HG03432 (cell line): ENCODE measurements around the gene C1orf87.
"Not testable (repeated sequence)": the region's sequence is repeated elsewhere in the genome, so short reads cannot be mapped to it uniquely, and the experiment has no call there.

Experiments used
- ATAC-seq: cut with Tn5 transposase; IDR thresholded peaks from one replicate; pipeline ENCODE4 v1.9.1; 2021; ENCODE audit warnings: mild to moderate bottlenecking, moderate library complexity; ENCODE audit not compliant: unreplicated experiment

C1orf87 gene

DNA sequence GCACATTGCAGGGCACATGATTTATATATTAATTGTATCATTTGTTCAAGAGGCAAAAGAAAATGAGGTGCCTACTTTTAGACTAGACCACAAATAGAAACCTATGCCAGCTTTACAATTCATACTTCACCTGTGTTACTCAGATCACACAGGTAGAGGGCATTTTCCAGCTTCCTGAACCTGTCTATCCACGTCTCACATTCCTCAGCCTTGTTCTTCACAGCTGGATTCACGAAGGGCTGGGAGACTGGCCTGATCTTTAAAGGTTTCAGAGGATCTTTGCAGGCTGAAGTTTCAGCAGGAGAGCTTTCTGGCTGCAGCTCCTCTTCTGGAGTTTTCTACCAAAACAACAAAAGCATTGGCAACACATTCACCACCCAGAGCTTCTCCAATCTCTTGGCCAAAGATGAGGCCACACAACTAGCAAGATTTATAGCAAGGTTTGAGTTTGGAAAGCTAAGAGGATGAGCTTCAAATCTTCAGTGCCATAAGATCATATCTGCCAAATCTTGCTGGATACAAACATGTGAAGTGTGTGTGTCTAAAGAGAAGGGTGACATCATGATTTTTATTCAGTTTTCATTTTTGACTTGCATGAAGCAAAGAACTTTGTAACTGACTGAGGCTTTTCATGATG is 76.0 kb downstream of the C1orf87 start:
- no peak for ATAC-seq

DNA sequence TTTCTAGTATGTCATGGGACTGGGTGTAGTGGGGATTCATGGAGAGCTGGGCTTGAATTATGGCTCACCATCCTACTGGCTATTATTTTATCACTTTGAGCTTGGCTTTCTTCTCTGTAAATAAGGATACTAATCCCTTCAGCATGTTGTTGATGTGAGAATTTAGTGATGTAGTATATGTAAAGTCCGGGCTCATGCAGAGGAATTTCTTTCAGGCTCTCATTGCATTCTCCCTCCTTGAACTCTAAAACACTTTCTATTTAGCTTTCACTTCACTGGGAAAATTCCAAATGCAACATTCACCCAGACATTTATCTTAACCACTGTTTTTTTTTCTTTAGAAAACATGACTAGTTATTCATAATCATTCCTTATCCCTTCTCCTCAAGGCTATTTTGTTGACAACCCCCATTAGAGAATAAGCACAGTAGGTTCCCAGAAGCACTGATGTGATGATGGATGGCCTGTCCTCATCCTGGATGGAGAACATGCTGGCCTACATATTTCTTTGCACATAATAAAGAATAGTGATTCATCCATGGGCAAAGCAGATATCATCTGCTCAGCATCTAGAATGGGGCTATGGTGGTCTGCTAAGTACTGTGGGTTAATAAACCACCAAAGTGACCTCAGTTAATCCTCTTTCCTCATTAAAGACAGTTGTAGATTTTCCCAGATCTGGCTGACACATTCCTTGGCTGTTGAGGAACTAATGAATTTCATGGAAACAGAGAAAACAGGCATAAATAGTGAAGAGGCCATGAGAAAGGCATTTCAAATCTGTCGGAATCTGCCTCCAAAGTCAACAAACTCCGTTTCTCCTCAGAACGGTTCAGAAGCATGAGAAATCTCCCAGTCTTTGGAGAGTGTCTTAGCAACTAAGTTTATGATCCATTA is 79.0 kb downstream of the C1orf87 start:
- ATAC-seq = no peak

DNA sequence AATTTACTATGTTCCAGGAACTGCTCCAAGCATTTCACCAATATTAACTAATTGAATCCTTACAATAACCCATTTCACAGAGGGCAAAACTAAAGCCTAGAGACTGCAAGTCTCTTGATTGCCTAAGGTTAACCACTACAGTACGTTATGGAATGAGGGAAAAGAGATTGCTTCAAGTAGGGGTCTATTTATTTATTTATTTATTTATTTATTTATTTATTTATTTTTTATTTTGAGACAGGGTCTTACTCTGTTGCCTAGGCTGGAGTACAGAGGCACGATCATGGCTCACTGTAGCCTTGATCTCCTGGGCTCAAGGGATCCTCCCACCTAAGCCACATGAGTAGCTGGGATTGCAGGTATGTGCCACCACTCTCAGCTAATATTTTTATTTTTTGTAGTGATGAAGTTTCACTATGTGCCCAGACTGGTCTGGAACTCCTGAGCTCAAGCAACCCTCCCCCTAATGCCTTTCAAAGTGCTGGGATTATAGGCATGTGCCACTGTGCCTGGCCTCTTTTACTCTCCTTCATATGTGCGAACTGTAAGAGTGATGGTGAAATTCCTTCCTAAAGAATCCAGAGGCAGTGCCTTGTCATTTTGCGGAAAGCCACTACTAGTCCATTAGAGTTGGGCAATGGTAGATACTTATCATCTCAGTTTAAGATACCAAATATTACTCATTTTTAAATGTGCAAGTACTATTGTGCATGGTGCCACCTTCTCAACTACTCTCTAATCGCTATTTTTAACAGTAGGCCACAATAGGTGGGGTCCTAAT is 81.3 kb downstream of the C1orf87 start:
- no peak for ATAC-seq

DNA sequence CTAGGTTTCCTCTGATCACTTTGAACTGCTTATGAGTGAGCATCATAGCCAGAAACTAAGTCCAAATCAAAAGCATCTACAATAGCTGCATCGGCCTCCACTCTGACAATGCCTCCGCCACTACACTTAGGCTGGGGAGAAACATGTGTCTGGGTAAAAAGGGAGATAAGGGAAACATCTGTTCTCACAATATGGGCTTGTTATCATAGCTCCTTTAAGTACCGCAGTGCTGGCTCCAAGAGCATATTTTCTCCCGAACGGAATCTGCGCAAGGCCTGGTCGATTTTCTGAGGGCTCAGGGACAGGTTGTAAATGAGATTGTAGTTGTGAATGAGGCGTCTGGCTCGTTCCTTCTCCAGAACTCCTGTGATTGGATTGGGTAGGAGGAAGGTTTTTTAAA is 83.1 kb downstream of the C1orf87 start:
- ATAC-seq = no peak

DNA sequence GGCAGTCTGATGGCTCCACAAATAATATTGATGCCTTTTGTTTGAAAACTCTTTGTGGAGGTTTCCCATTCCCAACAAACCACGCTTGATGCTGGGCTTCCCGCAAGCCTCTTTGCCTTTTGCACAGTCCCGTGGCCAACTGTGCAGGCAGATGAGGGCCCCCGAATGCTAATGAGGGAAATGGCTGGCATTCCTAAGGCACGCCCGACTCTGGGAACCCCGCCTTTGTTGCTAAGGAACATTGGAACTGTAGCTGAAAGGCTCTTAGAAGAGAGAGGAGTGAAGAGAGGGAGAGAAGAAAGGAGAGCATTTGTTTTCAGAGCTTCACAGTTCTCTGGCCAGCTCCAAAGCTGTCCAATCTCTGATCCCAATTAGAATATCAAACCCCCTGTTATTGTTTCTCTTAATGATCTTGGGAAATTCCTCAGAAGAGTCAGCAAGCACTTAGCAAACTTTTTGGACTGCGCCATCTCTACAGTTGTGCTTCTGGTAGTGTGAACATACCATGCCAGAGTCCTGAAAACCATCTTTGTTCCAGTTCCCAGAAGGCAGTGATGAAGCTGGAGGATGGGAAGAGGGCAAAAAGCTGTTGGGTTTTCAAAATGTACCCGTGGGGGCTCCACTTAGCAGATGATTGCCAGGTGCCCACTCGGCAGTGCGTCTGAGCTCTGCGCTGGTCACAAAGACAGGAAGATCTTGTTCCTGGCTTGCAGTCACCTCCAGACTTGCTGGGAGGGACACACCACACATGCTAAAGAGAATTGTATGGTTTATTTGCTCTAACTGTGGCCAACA is 86.9 kb downstream of the C1orf87 start:
- no peak for ATAC-seq

DNA sequence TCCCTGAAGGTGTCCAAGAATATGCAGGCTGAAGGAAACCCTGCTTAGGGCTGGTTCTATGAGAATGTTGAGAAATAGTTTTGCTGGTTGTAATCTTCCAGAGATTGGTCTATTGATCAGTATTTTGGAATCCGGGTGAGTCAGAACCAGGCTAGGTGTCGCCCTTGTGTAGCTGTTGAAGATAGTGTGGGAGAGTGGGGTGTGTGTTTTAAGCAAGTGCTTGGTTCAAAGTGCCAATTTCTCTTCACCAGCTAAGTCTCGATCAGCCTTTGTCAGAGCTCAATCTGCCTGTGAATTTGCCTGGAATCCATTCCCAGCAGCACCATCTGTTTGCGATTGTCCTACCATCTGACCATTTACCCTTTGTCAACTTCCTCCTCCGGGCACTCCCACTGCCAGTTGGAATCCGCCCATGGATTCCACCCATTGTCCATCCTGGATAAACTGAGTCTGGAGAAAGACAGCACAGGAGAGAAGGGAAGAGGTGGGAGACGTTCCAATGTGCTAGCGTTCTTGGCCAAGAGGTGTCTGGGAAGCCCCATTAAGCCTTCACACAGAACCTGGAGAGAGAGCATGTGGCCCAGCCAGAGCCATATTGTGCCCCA is 87.6 kb downstream of the C1orf87 start:
- no peak for ATAC-seq

DNA sequence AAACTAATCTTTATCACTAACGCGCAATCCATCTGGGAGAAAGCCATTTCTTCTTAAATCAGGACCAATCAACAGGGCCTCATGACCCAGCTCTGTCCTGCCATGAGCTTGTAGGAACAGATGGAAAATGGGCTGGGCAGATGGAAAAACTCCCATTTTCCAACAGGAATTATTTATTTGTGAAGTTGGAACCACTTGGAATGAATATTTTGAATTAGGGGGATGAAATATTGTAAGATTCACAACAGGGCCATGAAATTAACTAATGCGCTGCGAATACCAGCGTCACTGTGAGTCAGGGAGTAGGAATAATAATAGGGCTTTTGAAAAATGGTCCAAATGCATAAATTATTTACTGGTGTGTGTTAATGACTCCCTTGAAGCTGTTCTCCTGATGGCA is 93.9 kb downstream of the C1orf87 start:
- no peak for ATAC-seq

DNA sequence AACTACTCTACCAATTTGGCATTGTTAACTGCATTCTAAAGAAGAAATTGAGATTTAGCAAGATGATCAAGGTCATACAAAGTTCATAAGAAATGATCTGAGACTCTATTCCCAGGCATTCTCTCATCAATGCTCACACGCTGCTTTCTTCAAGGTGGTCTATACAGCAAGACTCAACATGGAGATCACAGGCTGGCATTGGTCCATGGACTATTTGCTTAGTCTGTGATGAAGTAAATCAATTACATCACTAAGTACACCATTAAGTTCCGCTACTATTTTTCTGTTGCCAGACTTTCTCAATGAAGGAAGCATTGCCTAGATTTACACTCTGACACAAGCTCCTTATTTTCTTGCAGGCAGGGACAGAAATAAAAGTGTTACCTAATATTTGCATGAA is 95.1 kb downstream of the C1orf87 start:
- no peak for ATAC-seq

DNA sequence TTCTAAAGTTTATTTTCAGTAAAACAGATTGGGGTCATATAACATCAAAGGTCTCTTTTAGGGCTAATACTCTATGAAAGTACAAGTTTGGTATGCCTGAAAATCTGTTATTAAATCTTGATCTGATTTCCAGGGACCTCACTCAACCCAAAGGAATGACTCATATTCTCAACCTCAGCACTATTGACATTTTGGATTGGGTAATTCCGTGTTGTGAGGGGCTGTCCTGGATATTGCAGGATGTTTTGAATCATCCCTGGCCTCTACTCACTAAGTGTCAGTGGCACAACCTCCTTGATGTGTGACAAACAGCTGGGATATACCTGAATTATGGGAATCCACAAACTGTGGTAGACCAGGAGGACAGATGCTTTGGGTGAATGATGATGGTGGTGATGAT is 95.5 kb downstream of the C1orf87 start:
- no peak for ATAC-seq

DNA sequence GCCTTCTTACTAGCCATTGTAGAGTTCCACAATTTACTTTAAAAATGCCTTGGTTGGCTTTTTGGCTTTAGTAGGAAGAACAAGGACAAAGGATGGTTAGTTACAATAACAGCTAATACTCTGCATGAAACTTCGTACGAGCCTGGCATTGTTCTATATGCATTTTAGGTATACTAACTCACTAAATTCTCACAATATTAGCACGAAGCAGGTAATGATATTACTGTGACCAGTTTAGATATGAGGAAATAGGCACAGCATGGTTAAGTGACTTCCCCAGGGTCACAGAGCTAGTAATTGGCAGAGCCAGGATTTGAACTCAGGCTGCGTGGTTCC is 96.5 kb downstream of the C1orf87 start:
- no peak for ATAC-seq

DNA sequence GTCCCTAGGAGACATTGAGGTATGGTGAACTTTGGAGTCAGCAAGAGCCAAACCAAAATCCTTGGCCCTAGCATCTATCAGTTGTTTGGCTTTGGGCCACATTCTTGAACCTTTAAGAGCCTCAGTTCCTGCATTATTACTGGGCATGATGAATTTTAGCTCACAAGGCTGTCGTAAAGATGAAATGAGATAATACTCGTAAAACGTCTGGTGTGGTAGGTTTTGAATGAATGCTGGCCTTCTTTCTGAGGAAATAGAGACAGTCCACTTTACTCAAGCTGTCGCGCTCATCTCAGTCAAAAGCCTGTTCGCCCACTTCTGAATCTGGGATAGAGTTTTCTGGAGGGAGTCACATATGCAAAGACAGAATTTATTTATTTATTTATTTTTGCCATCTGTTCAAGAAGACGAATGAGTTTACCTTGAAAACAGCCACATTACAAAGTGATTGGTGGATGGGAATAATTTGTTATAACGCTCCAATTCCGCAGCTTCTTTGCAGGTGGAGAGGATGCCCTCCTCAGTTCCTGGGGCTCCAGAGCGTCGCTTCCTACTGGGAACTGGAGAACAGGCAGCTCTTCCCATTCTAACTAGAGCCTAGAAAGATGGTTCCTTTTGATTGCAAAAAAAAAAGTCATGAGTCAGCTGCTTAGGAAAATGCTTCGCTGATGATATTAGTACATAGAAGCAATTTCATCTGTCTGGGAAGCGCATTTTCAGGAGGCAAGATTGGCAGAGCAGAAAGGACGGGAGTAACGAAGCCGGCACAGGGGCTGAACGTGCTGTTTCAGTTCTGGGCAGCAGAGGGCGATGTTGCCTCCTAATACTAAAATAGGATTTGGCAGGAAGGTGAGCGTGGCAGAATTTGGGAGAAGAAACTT is 97.1 kb downstream of the C1orf87 start:
- peak; percentile 58 for ATAC-seq

DNA sequence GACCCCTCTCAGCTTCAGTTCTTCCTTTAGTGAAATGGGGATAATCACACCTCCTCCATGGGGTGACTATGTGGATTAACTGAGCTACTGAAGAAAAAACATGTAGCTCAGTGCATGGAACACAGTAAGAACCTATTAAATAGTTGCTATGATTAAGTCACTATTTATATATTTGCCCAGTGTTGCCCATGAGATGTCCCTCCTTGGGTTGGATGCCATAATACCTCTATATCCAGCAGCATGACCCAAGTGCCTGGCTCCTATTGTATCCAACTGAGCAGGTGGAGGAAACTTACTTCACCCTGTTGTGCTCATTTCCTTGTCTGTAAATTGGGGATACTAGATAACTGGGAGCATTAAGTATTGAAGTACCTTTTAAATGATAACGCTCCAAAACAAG is 99.9 kb downstream of the C1orf87 start:
- ATAC-seq = no peak

DNA sequence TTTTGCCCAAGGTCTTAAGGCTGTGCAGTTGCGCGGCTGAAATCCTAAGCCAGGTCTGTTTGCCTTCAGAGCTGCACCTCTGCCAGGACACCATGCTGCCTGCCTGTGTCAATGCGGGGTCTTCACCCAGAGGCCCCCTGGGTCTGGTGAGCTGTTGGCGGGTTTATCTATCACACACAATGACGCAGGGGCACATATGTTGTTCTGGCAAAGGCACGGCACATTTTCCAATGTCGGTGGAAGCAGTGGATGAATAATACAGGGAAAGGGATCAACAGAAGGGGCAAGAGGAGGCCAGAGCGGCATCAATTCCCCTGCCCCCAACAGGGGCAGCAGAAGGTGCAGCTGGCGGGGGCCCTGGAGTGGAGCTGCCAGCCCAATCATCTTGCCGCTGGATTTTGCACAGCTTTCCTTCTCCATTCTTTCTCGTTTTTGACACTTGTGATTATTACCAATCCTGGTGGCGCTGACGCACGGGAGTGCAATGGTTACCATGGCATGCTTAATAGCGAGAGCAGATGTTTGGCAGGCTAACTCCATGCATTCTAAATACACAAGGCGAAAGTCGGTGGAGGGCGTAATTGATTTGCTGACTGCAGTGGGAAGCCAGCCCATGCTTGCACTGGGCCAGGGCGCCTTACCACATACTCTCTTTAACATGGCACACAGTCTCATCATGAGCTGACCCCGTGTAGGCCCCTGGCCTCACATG is 101.2 kb downstream of the C1orf87 start:
- ATAC-seq = no peak

DNA sequence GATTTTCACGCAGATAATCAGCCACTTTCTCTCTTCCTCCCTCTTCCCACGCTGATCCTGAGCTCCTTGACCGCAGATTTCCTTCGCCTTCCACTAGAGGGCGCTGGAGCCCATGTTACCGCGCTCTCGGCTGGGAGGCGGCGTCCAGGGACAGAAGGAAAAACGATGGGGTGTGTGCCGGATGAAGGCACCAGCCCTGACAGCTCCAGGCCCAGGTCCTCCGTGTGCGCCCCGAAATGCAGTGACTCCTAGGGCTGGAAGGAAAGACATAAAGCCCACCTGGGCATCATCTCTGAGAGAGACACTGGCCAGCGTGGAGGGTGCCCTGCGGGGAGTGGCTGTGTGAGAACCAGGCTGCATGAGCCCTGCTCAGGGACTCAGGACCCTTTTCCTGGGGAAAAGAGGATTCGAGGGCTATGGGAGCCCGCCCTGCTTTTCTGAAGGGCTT is 102.1 kb downstream of the C1orf87 start:
- ATAC-seq = peak; percentile 85

DNA sequence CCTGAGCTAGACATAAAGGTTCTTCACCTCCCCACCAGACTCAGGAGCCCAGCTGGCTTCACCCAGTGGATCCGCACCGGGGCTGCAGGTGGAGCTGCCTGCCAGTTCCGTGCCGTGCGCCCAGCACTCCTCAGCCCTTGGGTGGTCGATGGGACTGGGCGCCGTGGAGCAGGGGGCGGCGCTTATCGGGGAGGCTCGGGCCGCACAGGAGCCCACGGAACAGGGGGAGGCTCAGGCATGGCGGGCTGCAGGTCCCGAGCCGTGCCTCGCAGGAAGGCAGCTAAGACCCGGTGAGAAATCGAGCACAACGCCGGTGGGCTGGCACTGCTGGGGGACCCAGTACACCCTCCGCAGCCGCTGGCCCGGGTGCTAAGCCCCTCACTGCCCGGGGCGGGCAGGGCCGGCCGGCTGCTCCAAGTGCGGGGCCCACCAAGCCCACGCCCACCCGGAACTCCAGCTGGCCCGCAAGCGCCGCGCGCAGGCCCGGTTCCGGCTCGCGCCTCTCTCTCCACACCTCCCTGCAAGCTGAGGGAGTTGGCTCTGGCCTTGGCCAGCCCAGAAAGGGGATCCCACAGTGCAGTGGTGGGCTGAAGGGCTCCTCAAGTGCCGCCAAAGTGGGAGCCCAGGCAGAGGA is 103.9 kb downstream of the C1orf87 start:
- ATAC-seq = not testable (repeated sequence)

DNA sequence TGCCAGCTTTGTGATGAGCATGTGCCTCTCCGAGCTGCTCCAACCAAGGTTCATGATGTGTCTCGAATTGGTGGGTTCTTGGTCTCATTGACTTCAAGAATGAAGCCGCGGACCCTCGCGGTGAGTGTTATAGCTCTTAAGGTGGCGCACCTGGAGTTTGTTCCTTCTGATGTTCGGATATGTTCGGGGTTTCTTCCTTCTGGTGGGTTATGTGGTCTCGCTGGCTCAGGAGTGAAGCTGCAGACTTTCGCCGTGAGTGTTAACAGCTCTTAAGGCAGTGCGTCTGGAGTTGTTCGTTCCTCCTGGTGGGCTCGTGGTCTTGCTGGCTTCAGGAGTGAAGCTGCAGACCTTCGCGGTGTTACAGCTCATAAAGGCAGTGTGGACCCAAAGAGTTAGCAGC is 104.8 kb downstream of the C1orf87 start:
- not testable (repeated sequence) for ATAC-seq

DNA sequence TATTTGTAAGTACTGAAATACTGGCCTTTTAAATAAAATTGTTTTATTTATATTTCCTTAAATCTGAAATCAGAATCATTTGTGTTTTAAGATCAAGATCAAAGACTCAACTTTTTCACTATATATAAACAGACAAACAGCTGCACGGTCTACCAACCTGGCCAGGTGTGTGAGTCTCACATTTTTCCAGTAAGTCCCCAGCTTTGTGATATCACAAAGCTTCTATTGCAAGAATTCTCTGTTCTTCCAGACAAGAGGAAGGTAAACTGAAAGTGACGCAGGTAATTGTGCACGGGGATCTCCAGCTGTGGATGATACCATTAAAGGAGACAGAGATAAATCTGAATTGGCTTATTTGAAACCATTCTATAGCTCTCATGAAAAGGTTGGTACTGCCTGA is 105.8 kb downstream of the C1orf87 start:
- ATAC-seq = no peak

DNA sequence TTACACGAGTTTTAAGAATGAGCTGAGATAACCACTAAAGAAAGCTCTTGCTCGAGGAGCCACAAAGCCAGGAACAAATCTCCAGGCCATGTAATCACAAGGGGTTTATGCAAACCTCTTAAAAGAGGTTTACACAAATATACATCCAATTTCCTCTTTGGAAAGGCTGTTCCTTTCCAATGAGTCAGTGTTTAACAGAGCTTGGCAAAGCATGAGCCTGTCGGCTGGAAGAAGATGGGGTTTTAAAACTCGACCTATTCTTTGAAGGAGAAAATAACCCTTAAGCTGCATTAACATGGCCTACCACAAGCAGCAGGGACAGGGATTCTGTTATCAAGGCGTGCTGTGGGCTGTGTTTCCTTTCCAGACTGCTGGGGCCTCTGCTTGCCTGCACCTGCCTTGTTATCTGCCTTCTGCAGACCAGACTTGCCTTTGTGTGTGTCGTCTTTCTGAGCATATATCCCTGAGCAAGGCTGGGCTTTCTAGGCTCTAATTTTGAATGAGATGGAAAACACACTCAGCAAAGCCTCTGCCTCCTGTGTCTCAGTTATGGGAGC is 106.4 kb downstream of the C1orf87 start:
- ATAC-seq = no peak
